Right lobe of liver (tissue), 6 donors: ENCODE measurements around the gene BMS1. TPM values are rescaled to one million over a fixed set of nuclear protein-coding genes. Genes with fewer than 3 reads are reported as not detected.
"Not testable (repeated sequence)": the region's sequence is repeated elsewhere in the genome, so short reads cannot be mapped to it uniquely, and the experiment has no call there.

Experiments used
- ATAC-seq, 4 donors: fragments of 200-7000 bp; cut with Tn5 transposase; one replicate each; pipeline ENCODE4 v1.9.1; 2020; ENCODE audit warnings: mild to moderate bottlenecking in 4 of 4, moderate library complexity in 4 of 4
- DNase-seq, 3 donors: peaks; one replicate each; pipeline ENCODE4 v3.0.0-alpha.2; 2020
- H3K27ac ChIP-seq, 3 donors: fragments of 200-600 bp; one replicate each; pipeline ENCODE4 v1.8.0; 2022
- H3K27me3 ChIP-seq, 2 donors: fragments of 200-600 bp; one replicate each; pipeline ENCODE4 v1.8.0; 2022
- H3K36me3 ChIP-seq, 4 donors: fragments of 200-600 bp; sonication (generic) in 1 of 4; one replicate each; pipeline versions ENCODE4 v1.5.1 to v1.8.0; 2017 to 2022; ENCODE audit warnings: control low read depth in 1 of 4
- H3K4me1 ChIP-seq, 4 donors: fragments of 200-600 bp; sonication (generic) in 1 of 4; one replicate each; pipeline versions ENCODE4 v1.5.1 to v1.8.0; 2017 to 2022; ENCODE audit warnings: control low read depth in 1 of 4
- H3K4me3 ChIP-seq, 3 donors: fragments of 200-600 bp; one replicate each; pipeline ENCODE4 v1.8.0; 2022
- H3K9me3 ChIP-seq, 4 donors: fragments of 200-600 bp; sonication (generic) in 1 of 4; one replicate each; pipeline versions ENCODE4 v1.5.1 to v1.8.0; 2017 to 2022; ENCODE audit warnings: control low read depth in 1 of 4
- POLR2A ChIP-seq: fragments of 450-650 bp; IDR thresholded peaks from one replicate; pipeline ENCODE4 v1.6.1; 2017; ENCODE audit warnings: antibody characterized with exemption, mild to moderate bottlenecking
- WGBS: methylation state at CpG from one replicate; pipeline ENCODE4 v1.1.6; 2018; ENCODE audit warnings: low coverage, low lambda C conversion rate; ENCODE audit not compliant: insufficient coverage; ENCODE audit errors: missing lambda C conversion rate; 5-methylcytosine and 5-hydroxymethylcytosine counted together
- intact Hi-C, 2 donors: fragments of 100-400 bp; cut with DNase I; formaldehyde crosslinking; loops; one replicate each; pipeline versions ENCODE4 v1.11.2 to v1.14.1; 2022
- total RNA-seq, 6 experiments: library from RNA; depleted of rRNA in 2 of 6; stranded (reverse); fragments of >200 nt in 2 of 6; fragmentation: NEBNext Ultra II Directional in 3 of 6; extraction: Animal tissue kit (Norgen Biotek cat#: 25700) in 3 of 6; gene quantifications; one replicate each; pipeline versions ENCODE4 v1.1.0 to v1.2.4, GENCODE V29; 2016 to 2023
- TF ChIP-seq, protein P1 (sequence below), 4 donors: fragments of 200-600 bp in 3 of 4; fragments of 450-650 bp in 1 of 4; IDR thresholded peaks; one replicate each; pipeline versions ENCODE4 v1.5.1 to v1.8.0; 2016 to 2022; ENCODE audit warnings: antibody characterized with exemption in 4 of 4, mild to moderate bottlenecking in 2 of 4
- donor health status: DM: no; HTN: yes; CAD: no.
- donor health status: DM: no; HTN: no; CAD: no.
- donor health status: DM: no; HTN: no; CAD: no.
- donor health status: DM: no; HTN: yes; CAD: no.
- donor health status: DM: no; HTN: yes; CAD: no.

BMS1 gene
- total RNA-seq, 6 experiments from 2014 or later = 4.1 to 8.3 (median 5.8) TPM

GRCh38 chr10:42827201-42827600 lies 44.6 kb downstream of the BMS1 start:
- no peaks in the 10 kb centered on the region for H3K27me3 ChIP-seq
- no peak for TF ChIP-seq POLR2A
- TF ChIP-seq, protein P1, sequence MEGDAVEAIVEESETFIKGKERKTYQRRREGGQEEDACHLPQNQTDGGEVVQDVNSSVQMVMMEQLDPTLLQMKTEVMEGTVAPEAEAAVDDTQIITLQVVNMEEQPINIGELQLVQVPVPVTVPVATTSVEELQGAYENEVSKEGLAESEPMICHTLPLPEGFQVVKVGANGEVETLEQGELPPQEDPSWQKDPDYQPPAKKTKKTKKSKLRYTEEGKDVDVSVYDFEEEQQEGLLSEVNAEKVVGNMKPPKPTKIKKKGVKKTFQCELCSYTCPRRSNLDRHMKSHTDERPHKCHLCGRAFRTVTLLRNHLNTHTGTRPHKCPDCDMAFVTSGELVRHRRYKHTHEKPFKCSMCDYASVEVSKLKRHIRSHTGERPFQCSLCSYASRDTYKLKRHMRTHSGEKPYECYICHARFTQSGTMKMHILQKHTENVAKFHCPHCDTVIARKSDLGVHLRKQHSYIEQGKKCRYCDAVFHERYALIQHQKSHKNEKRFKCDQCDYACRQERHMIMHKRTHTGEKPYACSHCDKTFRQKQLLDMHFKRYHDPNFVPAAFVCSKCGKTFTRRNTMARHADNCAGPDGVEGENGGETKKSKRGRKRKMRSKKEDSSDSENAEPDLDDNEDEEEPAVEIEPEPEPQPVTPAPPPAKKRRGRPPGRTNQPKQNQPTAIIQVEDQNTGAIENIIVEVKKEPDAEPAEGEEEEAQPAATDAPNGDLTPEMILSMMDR (IDR thresholded peaks at IDR 0.05) = no peak
- peaks cover 0 to 40% (median 22%) of the 10 kb centered on the region in 4 donors for H3K36me3 ChIP-seq
- intact Hi-C loops = no loop called here
- no peaks in the 10 kb centered on the region for H3K4me1 ChIP-seq
- no peaks in the 10 kb centered on the region for H3K9me3 ChIP-seq
- ATAC-seq (no peak), DNase-seq (no peak)
- 100% methylated on average over 1 of the region's 6 CpGs for WGBS
- H3K4me3 ChIP-seq = no peak overlapping the region
- no peak overlapping the region for H3K27ac ChIP-seq

- H3K9me3 ChIP-seq, H3K27me3 ChIP-seq, intact Hi-C loops, H3K4me1 ChIP-seq, H3K27ac ChIP-seq, H3K4me3 ChIP-seq, DNase-seq, ATAC-seq: not testable (repeated sequence)
- WGBS = 100% methylated on average over 2 of the region's 4 CpGs
- H3K36me3 ChIP-seq = peaks cover 0 to 28% (median 17%) of the 10 kb centered on the region in 4 donors
Measured at GRCh38 chr10:42828391-42828790, 45.8 kb downstream of the BMS1 start.

DNA sequence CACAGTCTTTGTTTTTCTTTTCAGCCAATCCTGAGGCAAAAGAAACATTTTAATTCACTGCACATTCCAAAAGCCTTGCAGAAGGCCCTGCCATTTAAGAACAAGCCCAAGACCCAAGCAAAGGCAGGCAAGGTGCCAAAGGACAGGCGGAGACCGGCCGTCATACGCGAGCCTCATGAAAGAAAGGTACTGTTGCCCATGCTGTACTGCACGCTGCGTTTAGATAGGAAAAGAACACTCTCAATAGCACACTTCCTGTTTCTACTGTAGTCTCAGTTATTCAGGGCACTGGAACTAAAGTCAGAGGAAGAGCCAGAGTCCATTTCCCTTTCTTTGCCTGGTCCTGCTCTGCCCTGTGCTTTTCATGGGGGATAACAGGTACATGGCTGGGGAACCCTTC lies 47.6 kb downstream of the BMS1 start:
- 60% methylated on average over 7 of the region's 7 CpGs for WGBS

GRCh38 chr10:42836096-42836495 lies 53.5 kb downstream of the BMS1 start:
- no peak for DNase-seq
- Histone ChIP-seq H3K9me3 (no peaks in the 10 kb centered on the region), H3K4me3 (no peak overlapping the region), H3K36me3 (peaks cover 0 to 8% (median 2%) of the 10 kb centered on the region in 4 donors), H3K27ac (no peak overlapping the region), H3K27me3 (no peaks in the 10 kb centered on the region), H3K4me1 (no peaks in the 10 kb centered on the region)
- intact Hi-C loops = no loop called here
- no peak for TF ChIP-seq POLR2A
- TF ChIP-seq, protein P1 (IDR thresholded peaks at IDR 0.05) = no peak
- 46% methylated on average over 12 of the region's 14 CpGs for WGBS
- ATAC-seq = no peak

More for the DNA sequence above, 47.6 kb downstream of the BMS1 start:
- Histone ChIP-seq H3K9me3 (no peaks in the 10 kb centered on the region), H3K27ac (no peak overlapping the region), H3K4me3 (no peak overlapping the region), H3K4me1 (no peaks in the 10 kb centered on the region), H3K36me3 (peaks cover 0 to 18% (median 11%) of the 10 kb centered on the region in 4 donors), H3K27me3 (no peaks in the 10 kb centered on the region)
- intact Hi-C loops = no loop called here
- ATAC-seq (peak; percentile 30 to 63 (median 48)), DNase-seq (no peak)
- TF ChIP-seq, protein P1 (IDR thresholded peaks at IDR 0.05) = no peak
- TF ChIP-seq POLR2A = no peak

GRCh38 chr10:42836771-42837468 lies 54.3 kb downstream of the BMS1 start:
- H3K4me3 ChIP-seq = no peak overlapping the region
- ATAC-seq = peak in 1 of 4 donors; percentile 18

GRCh38 chr10:42844810-42845209 lies 62.2 kb downstream of the BMS1 start:
- ATAC-seq, H3K9me3 ChIP-seq, H3K4me3 ChIP-seq, intact Hi-C loops, H3K27ac ChIP-seq, DNase-seq, H3K27me3 ChIP-seq, H3K4me1 ChIP-seq, H3K36me3 ChIP-seq: not testable (repeated sequence)
- WGBS = 15% methylated on average over 5 of the region's 5 CpGs

More at GRCh38 chr10:42836771-42837468, 54.3 kb downstream of the BMS1 start:
- Histone ChIP-seq H3K9me3 (no peaks in the 10 kb centered on the region), H3K36me3 (peaks cover 0 to under 1% (median 0%) of the 10 kb centered on the region in 4 donors), H3K27ac (no peak overlapping the region), H3K27me3 (no peaks in the 10 kb centered on the region), H3K4me1 (no peaks in the 10 kb centered on the region)
- intact Hi-C loops = no loop called here
- no peak for DNase-seq
- 4% methylated on average over 25 of the region's 60 CpGs for WGBS
- TF ChIP-seq, protein P1 (IDR thresholded peaks at IDR 0.05) = no peak
- TF ChIP-seq POLR2A = no peak

DNA sequence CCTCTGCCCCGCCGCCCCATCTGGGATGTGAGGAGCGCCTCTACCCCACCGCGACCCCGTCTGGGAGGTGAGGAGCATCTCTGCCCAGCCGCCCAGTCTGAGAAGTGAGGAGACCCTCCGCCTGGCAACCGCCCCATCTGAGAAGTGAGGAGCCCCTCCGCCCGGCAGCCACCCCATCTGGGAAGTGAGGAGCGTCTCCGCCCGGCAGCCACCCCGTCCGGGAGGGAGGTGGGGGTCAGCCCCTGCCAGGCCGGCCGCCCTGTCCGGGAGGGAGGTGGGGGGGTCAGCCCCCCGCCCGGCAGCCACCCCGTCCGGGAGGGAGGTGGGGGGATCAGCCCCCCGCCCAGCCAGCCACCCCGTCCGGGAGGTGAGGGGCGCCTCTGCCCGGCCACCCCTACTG lies 64.7 kb downstream of the BMS1 start:
- intact Hi-C loops = not testable (repeated sequence)
- WGBS = no CpG with 5 or more reads among the region's 28 CpGs

More for the DNA sequence above, 64.7 kb downstream of the BMS1 start:
- H3K27ac ChIP-seq, H3K4me1 ChIP-seq, H3K4me3 ChIP-seq, H3K9me3 ChIP-seq, ATAC-seq, H3K27me3 ChIP-seq, DNase-seq, H3K36me3 ChIP-seq: not testable (repeated sequence)
